Measurements from ENCODE around the gene GP9. TPM values are rescaled to one million over a fixed set of nuclear protein-coding genes. Genes with fewer than 3 reads are reported as not detected.

GP9 gene
- total RNA-seq, 1 experiment from 2014 or later = not detected

DNA sequence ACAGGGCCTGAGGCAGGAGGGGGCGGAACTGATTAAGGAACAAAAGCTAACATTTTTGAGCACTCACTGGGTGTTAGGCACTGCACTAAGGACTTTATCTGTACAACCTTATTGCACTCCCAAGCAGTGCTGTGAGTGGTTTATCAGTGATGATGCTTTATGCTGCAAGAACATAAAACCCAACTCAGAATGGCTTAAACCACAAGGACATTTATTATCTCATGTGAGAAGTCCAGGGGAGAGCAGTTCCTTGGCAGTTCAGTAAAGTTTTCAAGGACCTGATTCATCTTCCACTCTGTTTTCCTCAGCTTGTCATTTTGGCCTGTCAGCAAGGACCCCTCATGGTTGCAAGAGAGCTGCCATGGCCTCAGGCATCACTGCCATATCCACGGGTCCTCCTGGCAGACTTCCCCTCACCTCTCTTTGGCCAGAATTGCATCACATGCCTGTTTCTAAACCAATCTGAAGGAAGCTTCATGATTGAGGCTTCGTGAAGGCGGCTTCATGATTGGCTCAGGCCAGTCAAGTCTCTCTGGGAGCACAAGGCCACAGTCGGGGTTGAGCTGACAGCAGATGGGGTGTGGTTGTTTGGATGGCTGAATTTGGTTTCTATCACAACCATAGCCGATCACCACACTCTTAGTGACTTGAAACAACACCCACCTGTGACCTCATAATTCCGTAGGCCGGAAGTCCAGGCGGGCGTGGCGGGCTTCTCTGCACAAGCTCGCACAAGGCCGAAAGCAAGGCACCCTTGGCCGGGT lies 43.7 kb upstream of the GP9 start:
- Histone ChIP-seq H3K27ac (no peak overlapping the region), H3K4me2 (peak overlapping the region; percentile 35; the same call in 1 of the 2 replicates), H3K79me2 (ENCODE audit: low read depth) (no peaks in the 10 kb centered on the region), H3K4me3 (no peak overlapping the region), H2AFZ (no peak overlapping the region), H3K4me1 (replicated peaks; ENCODE audit: insufficient read depth) (peaks cover 12% of the 10 kb centered on the region), H3K9me3 (ENCODE audit: insufficient read depth, low read depth) (no peaks in the 10 kb centered on the region), H3K9me2 (ENCODE audit: insufficient read depth) (no peaks in the 10 kb centered on the region), H3K27me3 (ENCODE audit: insufficient read depth, low read depth) (no peaks in the 10 kb centered on the region), H4K20me1 (ENCODE audit: insufficient read depth) (no peaks in the 10 kb centered on the region), H3K36me3 (ENCODE audit: low read depth) (no peaks in the 10 kb centered on the region), H3F3A (ENCODE audit: insufficient read depth, low read depth) (no peaks in the 10 kb centered on the region)
- TF ChIP-seq, protein P1, sequence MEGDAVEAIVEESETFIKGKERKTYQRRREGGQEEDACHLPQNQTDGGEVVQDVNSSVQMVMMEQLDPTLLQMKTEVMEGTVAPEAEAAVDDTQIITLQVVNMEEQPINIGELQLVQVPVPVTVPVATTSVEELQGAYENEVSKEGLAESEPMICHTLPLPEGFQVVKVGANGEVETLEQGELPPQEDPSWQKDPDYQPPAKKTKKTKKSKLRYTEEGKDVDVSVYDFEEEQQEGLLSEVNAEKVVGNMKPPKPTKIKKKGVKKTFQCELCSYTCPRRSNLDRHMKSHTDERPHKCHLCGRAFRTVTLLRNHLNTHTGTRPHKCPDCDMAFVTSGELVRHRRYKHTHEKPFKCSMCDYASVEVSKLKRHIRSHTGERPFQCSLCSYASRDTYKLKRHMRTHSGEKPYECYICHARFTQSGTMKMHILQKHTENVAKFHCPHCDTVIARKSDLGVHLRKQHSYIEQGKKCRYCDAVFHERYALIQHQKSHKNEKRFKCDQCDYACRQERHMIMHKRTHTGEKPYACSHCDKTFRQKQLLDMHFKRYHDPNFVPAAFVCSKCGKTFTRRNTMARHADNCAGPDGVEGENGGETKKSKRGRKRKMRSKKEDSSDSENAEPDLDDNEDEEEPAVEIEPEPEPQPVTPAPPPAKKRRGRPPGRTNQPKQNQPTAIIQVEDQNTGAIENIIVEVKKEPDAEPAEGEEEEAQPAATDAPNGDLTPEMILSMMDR (conservative IDR thresholded peaks at IDR 0.05) = no peak
- TF ChIP-seq EZH2 (IDR thresholded peaks at IDR 0.05; ENCODE audit: low read depth) = no peak
- POLR2A ChIA-PET (ENCODE audit: unreplicated experiment) = interaction anchor here (0.5 to 0.9 kb wide), 6 partner anchors 23 to 107 kb away, joined by 3 to 17 read pairs (median 3); partner anchors contain the start of genes CFAP92 and RAB43
- CTCF ChIA-PET = interaction anchor here (0.6 to 2.1 kb wide), 8 partner anchors 9 to 955 kb away, joined by 3 to 33 read pairs (median 9); partner anchors contain the start of gene CFAP92
- DNase-seq = no peak
- intact Hi-C loops (cut with micrococcal nuclease; ENCODE audit: unreplicated experiment) = loop anchor here (2.0 kb wide), 1 partner anchor 46 kb away; no protein-coding TSS in a partner anchor
- no TSS peak for BruUV-seq (replicated peaks)

DNA sequence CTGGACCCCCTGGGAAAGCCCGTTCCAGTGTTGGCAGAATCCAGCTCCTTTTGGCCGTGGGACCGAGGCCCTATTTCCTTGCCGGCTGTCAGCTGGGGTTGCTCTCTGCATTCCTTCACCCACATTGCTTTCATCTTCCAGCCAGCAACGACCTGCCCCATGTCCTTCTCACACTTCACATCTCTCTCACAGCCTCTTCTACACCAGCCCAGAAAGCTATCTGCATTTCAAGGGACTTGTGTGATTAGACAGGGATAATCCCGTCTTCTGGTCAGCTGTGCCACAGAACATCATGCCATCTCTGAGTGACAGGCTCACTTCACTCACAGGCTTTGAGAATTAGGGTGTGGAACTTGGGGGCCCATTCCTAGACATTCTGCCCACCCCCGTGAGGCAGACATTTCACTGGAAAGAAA lies 43.1 kb upstream of the GP9 start:
- no peaks in the 10 kb centered on the region for H3K9me3 ChIP-seq (ENCODE audit: insufficient read depth, low read depth)
- no peak for DNase-seq
- no peak for TF ChIP-seq EZH2 (IDR thresholded peaks at IDR 0.05; ENCODE audit: low read depth)
- TF ChIP-seq, protein P1 (conservative IDR thresholded peaks at IDR 0.05) = no peak
- H4K20me1 ChIP-seq (ENCODE audit: insufficient read depth) = no peaks in the 10 kb centered on the region
- H2AFZ ChIP-seq = no peak overlapping the region
- H3K79me2 ChIP-seq (ENCODE audit: low read depth) = no peaks in the 10 kb centered on the region
- H3K27me3 ChIP-seq (ENCODE audit: insufficient read depth, low read depth) = no peaks in the 10 kb centered on the region
- CTCF ChIA-PET = interaction anchor here (1.0 to 2.1 kb wide), 4 partner anchors 9 to 47 kb away, joined by 3 to 33 read pairs (median 10); no protein-coding TSS in a partner anchor
- peaks cover 12% of the 10 kb centered on the region for H3K4me1 ChIP-seq (replicated peaks; ENCODE audit: insufficient read depth)
- H3F3A ChIP-seq (ENCODE audit: insufficient read depth, low read depth) = no peaks in the 10 kb centered on the region
- intact Hi-C loops (cut with micrococcal nuclease; ENCODE audit: unreplicated experiment) = loop anchor here (2.0 kb wide), 1 partner anchor 47 kb away; no protein-coding TSS in a partner anchor
- BruUV-seq (replicated peaks) = no TSS peak
- H3K4me3 ChIP-seq = no peak overlapping the region
- H3K9me2 ChIP-seq (ENCODE audit: insufficient read depth) = no peaks in the 10 kb centered on the region
- POLR2A ChIA-PET (ENCODE audit: unreplicated experiment) = interaction anchor here (0.5 kb wide), 1 partner anchor 104 kb away, joined by 14 read pairs; the partner anchor contains the start of gene RAB43
- no peak overlapping the region for H3K27ac ChIP-seq
- H3K36me3 ChIP-seq (ENCODE audit: low read depth) = no peaks in the 10 kb centered on the region
- H3K4me2 ChIP-seq = no peak overlapping the region

DNA sequence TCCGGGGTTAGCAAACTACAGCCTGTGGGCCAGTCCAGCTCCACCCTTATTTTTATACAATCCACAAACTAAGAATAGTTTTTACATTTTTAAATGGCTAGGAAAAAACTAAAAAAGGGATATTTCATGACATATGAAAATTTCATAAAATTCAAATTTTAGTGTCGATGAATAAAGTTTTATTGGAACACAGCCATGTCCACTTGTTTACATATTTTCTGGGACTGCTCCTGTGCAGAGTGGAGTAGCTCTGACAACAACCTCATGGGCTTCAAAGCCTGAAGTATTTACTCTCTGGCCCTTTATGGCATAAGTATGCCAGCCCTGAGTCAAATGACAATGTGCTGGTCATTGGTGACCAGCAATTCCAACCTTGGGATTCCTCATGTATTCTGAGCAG lies 42.3 kb upstream of the GP9 start:
- Histone ChIP-seq H3K79me2 (ENCODE audit: low read depth) (no peaks in the 10 kb centered on the region), H3K9me2 (ENCODE audit: insufficient read depth) (no peaks in the 10 kb centered on the region), H3K4me1 (replicated peaks; ENCODE audit: insufficient read depth) (peaks cover 12% of the 10 kb centered on the region), H2AFZ (no peak overlapping the region), H3K4me2 (no peak overlapping the region), H4K20me1 (ENCODE audit: insufficient read depth) (no peaks in the 10 kb centered on the region), H3K36me3 (ENCODE audit: low read depth) (no peaks in the 10 kb centered on the region), H3K9me3 (ENCODE audit: insufficient read depth, low read depth) (no peaks in the 10 kb centered on the region), H3K4me3 (no peak overlapping the region), H3K27me3 (ENCODE audit: insufficient read depth, low read depth) (no peaks in the 10 kb centered on the region), H3F3A (ENCODE audit: insufficient read depth, low read depth) (no peaks in the 10 kb centered on the region), H3K27ac (no peak overlapping the region)
- ChIA-PET CTCF (no interaction called here), POLR2A (ENCODE audit: unreplicated experiment) (interaction anchor here (0.5 kb wide), 1 partner anchor 102 kb away, joined by 4 read pairs; no protein-coding TSS in a partner anchor)
- intact Hi-C loops (cut with micrococcal nuclease; ENCODE audit: unreplicated experiment) = no loop called here
- TF ChIP-seq, protein P1 (conservative IDR thresholded peaks at IDR 0.05) = no peak
- TF ChIP-seq EZH2 (IDR thresholded peaks at IDR 0.05; ENCODE audit: low read depth) = no peak
- no peak for DNase-seq
- no TSS peak for BruUV-seq (replicated peaks)
